Right lobe of liver (tissue), 6 donors: ENCODE measurements around the gene CREBBP. TPM values are rescaled to one million over a fixed set of nuclear protein-coding genes. Genes with fewer than 3 reads are reported as not detected.
A peak's percentile ranks its signal among the peaks of the same experiment; 100 is the strongest.

Experiments
- ATAC-seq, 4 donors: fragments of 200-7000 bp; cut with Tn5 transposase; one replicate each; pipeline ENCODE4 v1.9.1; 2020; ENCODE audit warnings: mild to moderate bottlenecking in 4 of 4, moderate library complexity in 4 of 4
- DNase-seq, 3 donors: peaks; one replicate each; pipeline ENCODE4 v3.0.0-alpha.2; 2020
- H3K27ac ChIP-seq, 3 donors: fragments of 200-600 bp; one replicate each; pipeline ENCODE4 v1.8.0; 2022
- H3K27me3 ChIP-seq, 2 donors: fragments of 200-600 bp; one replicate each; pipeline ENCODE4 v1.8.0; 2022
- H3K36me3 ChIP-seq, 4 donors: fragments of 200-600 bp; sonication (generic) in 1 of 4; one replicate each; pipeline versions ENCODE4 v1.5.1 to v1.8.0; 2017 to 2022; ENCODE audit warnings: control low read depth in 1 of 4
- H3K4me1 ChIP-seq, 4 donors: fragments of 200-600 bp; sonication (generic) in 1 of 4; one replicate each; pipeline versions ENCODE4 v1.5.1 to v1.8.0; 2017 to 2022; ENCODE audit warnings: control low read depth in 1 of 4
- H3K4me3 ChIP-seq, 3 donors: fragments of 200-600 bp; one replicate each; pipeline ENCODE4 v1.8.0; 2022
- H3K9me3 ChIP-seq, 4 donors: fragments of 200-600 bp; sonication (generic) in 1 of 4; one replicate each; pipeline versions ENCODE4 v1.5.1 to v1.8.0; 2017 to 2022; ENCODE audit warnings: control low read depth in 1 of 4
- POLR2A ChIP-seq: fragments of 450-650 bp; IDR thresholded peaks from one replicate; pipeline ENCODE4 v1.6.1; 2017; ENCODE audit warnings: antibody characterized with exemption, mild to moderate bottlenecking
- WGBS: methylation state at CpG from one replicate; pipeline ENCODE4 v1.1.6; 2018; ENCODE audit warnings: low coverage, low lambda C conversion rate; ENCODE audit not compliant: insufficient coverage; ENCODE audit errors: missing lambda C conversion rate; 5-methylcytosine and 5-hydroxymethylcytosine counted together
- intact Hi-C, 2 donors: fragments of 100-400 bp; cut with DNase I; formaldehyde crosslinking; loops; one replicate each; pipeline versions ENCODE4 v1.11.2 to v1.14.1; 2022
- total RNA-seq, 6 experiments: library from RNA; depleted of rRNA in 2 of 6; stranded (reverse); fragments of >200 nt in 2 of 6; fragmentation: NEBNext Ultra II Directional in 3 of 6; extraction: Animal tissue kit (Norgen Biotek cat#: 25700) in 3 of 6; gene quantifications; one replicate each; pipeline versions ENCODE4 v1.1.0 to v1.2.4, GENCODE V29; 2016 to 2023
- TF ChIP-seq, protein P1 (sequence below), 4 donors: fragments of 200-600 bp in 3 of 4; fragments of 450-650 bp in 1 of 4; IDR thresholded peaks; one replicate each; pipeline versions ENCODE4 v1.5.1 to v1.8.0; 2016 to 2022; ENCODE audit warnings: antibody characterized with exemption in 4 of 4, mild to moderate bottlenecking in 2 of 4
- donor health status: DM: no; HTN: yes; CAD: no.
- donor health status: DM: no; HTN: no; CAD: no.
- donor health status: DM: no; HTN: no; CAD: no.
- donor health status: DM: no; HTN: yes; CAD: no.
- donor health status: DM: no; HTN: yes; CAD: no.

Gene CREBBP
- total RNA-seq, 6 experiments from 2014 or later: 18.1 to 39.8 (median 29.2) TPM

- Histone ChIP-seq H3K9me3 (no peaks in the 10 kb centered on the region), H3K36me3 (no peaks in the 10 kb centered on the region), H3K4me3 (no peak overlapping the region), H3K4me1 (peaks cover 0 to 60% (median 30%) of the 10 kb centered on the region in 4 donors), H3K27me3 (no peaks in the 10 kb centered on the region), H3K27ac (no peak overlapping the region)
- intact Hi-C loops: no loop called here
- WGBS: 93% methylated on average over 3 of the region's 3 CpGs
- TF ChIP-seq POLR2A: no peak
- TF ChIP-seq, protein P1, sequence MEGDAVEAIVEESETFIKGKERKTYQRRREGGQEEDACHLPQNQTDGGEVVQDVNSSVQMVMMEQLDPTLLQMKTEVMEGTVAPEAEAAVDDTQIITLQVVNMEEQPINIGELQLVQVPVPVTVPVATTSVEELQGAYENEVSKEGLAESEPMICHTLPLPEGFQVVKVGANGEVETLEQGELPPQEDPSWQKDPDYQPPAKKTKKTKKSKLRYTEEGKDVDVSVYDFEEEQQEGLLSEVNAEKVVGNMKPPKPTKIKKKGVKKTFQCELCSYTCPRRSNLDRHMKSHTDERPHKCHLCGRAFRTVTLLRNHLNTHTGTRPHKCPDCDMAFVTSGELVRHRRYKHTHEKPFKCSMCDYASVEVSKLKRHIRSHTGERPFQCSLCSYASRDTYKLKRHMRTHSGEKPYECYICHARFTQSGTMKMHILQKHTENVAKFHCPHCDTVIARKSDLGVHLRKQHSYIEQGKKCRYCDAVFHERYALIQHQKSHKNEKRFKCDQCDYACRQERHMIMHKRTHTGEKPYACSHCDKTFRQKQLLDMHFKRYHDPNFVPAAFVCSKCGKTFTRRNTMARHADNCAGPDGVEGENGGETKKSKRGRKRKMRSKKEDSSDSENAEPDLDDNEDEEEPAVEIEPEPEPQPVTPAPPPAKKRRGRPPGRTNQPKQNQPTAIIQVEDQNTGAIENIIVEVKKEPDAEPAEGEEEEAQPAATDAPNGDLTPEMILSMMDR (IDR thresholded peaks at IDR 0.05): no peak
- ATAC-seq (no peak), DNase-seq (no peak)
Measured at GRCh38 chr16:3821184-3821583, 59.3 kb downstream of the CREBBP start.

GRCh38 chr16:3819746-3820724 lies 60.5 kb downstream of the CREBBP start:
- TF ChIP-seq, protein P1 (IDR thresholded peaks at IDR 0.05): no peak
- TF ChIP-seq POLR2A: no peak
- intact Hi-C loops: no loop called here
- no peaks in the 10 kb centered on the region for H3K36me3 ChIP-seq
- no peaks in the 10 kb centered on the region for H3K9me3 ChIP-seq
- peak overlapping the region in 2 of 3 donors; percentile 30 to 41 for H3K27ac ChIP-seq
- WGBS: 33% methylated on average over 8 of the region's 8 CpGs
- no peak overlapping the region for H3K4me3 ChIP-seq
- ATAC-seq (peak; percentile 86 to 91 (median 86)), DNase-seq (peak in 2 of 3 donors; percentile 59 to 62)
- H3K4me1 ChIP-seq: peaks cover 0 to 67% (median 29%) of the 10 kb centered on the region in 4 donors
- no peaks in the 10 kb centered on the region for H3K27me3 ChIP-seq

GRCh38 chr16:3819175-3819527 lies 61.4 kb downstream of the CREBBP start:
- intact Hi-C loops: no loop called here
- TF ChIP-seq POLR2A: no peak
- TF ChIP-seq, protein P1 (IDR thresholded peaks at IDR 0.05): no peak
- Histone ChIP-seq H3K27me3 (no peaks in the 10 kb centered on the region), H3K4me1 (peaks cover 0 to 66% (median 25%) of the 10 kb centered on the region in 4 donors), H3K4me3 (no peak overlapping the region), H3K36me3 (no peaks in the 10 kb centered on the region), H3K9me3 (no peaks in the 10 kb centered on the region), H3K27ac (no peak overlapping the region)
- DNase-seq (no peak), ATAC-seq (no peak)
- 85% methylated on average over 6 of the region's 6 CpGs for WGBS

DNA sequence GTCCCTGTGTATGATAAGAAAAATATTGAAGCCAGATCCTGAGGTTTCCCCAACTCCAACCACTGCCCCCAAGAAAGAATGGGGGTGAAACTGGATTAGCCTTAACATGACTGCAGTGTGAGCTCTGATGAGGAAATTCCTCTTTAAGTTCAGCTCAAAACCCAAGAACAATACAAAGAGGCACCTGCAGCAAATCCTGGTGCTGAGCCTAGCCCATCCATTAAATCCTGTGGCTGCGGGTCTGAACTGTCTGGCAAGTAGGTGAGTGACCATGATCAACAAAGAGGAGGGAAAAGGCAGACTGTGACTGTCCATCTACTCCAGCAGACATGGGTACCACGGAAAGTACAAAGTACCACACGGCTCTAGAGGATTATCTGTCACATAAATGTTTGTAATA lies 64.2 kb downstream of the CREBBP start:
- peaks cover 0 to 62% (median 25%) of the 10 kb centered on the region in 4 donors for H3K4me1 ChIP-seq
- intact Hi-C loops: no loop called here
- no peak overlapping the region for H3K4me3 ChIP-seq
- TF ChIP-seq POLR2A: no peak
- TF ChIP-seq, protein P1 (IDR thresholded peaks at IDR 0.05): no peak
- no peaks in the 10 kb centered on the region for H3K36me3 ChIP-seq
- DNase-seq (no peak), ATAC-seq (no peak)
- no peaks in the 10 kb centered on the region for H3K27me3 ChIP-seq
- no peaks in the 10 kb centered on the region for H3K9me3 ChIP-seq
- 70% methylated on average over 3 of the region's 3 CpGs for WGBS
- no peak overlapping the region for H3K27ac ChIP-seq
